Measurements from ENCODE around the gene RSKR.

GRCh38 chr17:28585851-28586250 lies 28.1 kb downstream of the RSKR start:
- TF ChIP-seq POLR2A (IDR thresholded peaks at IDR 0.05; ENCODE audit: low read length) (no peak), GATA1 (IDR thresholded peaks at IDR 0.05; ENCODE audit: low read depth, low read length) (no peak)
